HG03175 (cell line): ENCODE data around the gene BAK1.

ENCODE experiments used
- ATAC-seq: cut with Tn5 transposase; IDR thresholded peaks from one replicate; pipeline ENCODE4 v1.9.1; 2021; ENCODE audit warnings: mild to moderate bottlenecking, moderate library complexity; ENCODE audit not compliant: unreplicated experiment

BAK1 gene

DNA sequence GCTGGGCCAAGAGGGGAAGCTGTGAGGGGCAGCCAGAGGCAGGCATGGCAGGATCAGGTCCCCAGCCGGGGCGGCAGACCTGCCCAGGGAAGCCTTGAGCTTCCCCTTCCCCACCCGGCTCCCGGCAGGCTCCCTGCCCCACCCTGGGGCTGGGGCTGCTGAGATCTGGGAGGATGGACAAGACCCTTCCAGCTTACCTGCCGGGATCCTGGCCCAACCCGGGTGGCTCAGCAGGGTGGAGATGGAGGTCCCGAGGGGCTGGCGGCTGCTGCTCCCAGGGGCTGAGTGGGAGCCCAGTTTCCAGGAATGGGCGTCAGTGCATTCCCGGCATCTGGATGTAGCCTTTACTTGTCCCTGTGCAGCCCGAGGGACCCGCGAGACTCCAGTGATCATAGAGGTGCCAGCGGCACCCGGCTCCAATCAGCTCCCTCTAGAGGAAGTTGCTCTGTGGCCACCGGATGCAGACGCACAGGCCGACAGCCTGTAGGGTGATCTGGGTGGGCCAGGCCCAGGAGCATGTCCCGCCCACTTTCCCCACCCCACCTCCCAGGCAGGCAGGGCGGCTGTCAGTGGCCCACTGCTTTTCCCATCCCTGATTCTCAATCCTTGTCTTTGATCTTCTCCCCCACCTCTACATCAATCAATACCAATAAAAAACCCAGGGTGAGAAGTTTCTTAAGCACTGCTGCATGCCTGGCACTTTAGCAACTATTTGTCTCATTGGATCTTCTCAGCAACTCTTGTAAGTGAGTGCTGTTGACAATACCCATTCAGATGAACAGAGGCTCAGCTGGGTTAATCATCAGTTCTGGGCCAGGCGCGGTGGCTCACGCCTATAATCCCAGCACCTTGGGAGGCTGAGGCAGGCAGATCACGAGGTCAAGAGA is at the start of gene BAK1:
Gene BAK1, minus strand, starts transcription at position 449 of the 887 bp plus-strand sequence. CDS start 2,672 bp downstream, outside the sequence.
- peak; percentile 84 for ATAC-seq

- ATAC-seq: no peak
Observed at GRCh38 chr6:33628401-33628964, 48.4 kb upstream of the BAK1 start.

GRCh38 chr6:33627876-33628275 is 47.8 kb upstream of the BAK1 start:
- no peak for ATAC-seq

DNA sequence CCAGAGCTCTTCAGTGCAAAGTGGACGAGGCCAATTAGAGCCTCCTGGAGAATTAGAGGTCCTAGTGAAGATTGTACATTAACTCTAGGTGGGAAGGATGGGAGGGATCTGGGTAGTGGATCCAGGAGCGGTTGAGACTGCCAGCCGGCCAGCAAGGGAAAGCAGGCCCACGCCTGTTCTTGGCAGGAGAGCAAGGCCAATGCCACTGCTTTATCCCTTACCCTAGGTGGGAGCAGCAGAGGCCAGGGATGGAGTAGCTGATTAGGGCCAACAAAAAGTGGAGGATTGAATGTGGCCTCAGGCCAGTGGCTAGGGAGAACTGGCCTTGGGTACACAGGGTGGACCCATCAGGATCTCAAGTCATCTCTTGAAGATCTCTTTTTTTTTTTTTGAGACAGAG is 44.8 kb upstream of the BAK1 start:
- ATAC-seq: no peak

DNA sequence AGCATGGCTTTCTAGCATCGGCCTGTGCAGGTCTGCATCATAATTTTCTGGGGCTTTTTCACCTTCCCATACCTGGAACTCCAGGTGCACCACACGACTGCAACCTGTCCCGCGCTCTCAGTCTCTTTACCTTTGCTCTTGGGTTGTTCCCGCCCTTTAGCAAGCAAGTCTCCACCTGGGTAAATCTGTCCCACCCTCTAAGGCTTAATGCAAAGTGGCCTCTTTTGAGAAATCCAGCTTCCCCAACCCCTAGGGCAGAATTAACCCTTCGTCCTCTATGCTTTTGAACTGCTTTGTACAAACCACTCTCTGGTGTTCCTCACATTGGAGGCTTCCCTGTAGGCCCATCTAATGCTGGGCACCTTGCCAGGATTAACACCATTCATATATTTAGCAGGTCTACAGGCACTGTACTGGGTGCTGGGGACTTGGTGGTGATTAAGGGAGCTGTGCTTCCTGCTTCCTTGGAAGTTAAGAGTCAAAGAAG is 43.9 kb upstream of the BAK1 start:
- no peak for ATAC-seq

DNA sequence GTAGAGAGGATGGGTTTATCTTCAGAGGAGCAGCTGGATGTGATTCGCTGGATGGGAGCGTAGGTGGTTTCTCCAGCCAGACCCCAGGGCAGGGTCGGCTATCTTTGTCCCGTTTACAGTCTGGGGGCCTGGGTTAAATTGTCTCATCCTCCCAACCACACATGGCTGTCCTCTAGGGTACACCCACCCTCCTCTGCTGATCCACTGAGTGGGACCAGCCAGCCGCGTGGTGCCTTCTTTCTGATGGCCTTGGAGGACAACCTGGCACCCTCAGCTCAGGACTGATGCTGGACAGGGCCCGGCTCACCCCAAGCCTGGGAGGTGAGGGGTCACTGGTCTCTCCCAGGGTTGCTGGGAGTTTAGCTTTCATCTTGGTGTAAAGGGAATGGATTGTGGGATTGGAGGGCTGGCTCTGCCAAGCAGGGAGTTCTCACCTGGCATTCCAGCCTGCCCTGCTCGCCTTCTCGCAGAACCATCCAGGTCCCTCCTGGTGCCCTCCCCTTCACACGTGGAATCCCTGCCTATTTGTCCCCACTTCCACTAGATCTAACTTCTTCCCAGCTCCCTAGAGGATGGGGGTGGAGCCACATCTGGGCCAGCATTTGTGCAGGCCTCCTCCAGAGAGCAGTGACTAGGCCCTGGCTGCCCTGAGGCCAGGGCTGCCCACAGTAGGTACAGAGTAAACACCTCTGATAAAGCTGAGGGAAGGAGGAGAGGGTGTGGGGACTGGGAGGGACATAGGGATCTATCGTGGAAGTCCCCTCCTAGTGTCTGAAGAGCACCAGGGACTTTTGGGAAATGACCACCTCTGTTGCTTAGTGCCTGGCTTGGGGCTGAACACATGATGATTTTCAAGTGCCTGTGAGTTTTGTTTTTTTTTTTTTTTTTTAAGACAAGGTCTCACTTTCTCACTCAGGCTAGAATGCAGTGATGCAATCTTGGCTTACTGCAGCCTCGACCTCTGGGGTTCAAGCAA is 42.7 kb upstream of the BAK1 start:
- ATAC-seq: no peak

DNA sequence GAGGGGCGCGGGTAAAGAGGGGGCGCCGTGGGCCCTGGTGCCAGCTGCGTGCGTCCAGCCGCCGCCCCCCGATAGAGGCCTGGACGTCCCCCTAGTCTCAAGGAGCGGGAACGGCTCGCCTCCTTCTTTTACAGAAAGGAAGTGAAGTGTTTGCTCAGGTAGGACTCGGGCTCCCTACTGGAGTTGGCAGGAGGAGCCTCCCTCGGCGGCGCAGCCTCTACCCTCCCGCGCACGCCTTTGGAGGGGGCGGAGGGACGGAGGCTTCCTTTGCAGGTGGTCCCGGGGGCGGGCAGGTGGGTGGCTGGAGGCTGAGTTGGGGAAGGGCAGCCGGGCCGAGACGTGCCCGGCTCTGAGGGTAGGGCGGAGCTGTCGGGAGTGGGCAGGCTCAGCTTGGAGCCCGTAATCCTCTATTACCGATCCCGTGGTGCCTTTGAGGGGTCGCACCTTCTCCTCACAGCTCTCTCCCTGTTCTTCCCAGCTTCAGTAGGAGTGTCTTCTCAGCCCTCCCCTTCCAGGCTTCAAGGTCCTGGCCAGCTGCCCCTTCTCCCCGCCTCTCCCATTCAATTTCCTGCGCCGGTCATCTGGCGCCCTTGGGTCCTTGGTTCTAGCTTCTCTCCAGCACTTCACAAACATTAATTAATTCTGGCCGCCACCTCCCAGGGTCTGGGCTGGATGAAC is 41.8 kb upstream of the BAK1 start:
- ATAC-seq: peak; percentile 24

DNA sequence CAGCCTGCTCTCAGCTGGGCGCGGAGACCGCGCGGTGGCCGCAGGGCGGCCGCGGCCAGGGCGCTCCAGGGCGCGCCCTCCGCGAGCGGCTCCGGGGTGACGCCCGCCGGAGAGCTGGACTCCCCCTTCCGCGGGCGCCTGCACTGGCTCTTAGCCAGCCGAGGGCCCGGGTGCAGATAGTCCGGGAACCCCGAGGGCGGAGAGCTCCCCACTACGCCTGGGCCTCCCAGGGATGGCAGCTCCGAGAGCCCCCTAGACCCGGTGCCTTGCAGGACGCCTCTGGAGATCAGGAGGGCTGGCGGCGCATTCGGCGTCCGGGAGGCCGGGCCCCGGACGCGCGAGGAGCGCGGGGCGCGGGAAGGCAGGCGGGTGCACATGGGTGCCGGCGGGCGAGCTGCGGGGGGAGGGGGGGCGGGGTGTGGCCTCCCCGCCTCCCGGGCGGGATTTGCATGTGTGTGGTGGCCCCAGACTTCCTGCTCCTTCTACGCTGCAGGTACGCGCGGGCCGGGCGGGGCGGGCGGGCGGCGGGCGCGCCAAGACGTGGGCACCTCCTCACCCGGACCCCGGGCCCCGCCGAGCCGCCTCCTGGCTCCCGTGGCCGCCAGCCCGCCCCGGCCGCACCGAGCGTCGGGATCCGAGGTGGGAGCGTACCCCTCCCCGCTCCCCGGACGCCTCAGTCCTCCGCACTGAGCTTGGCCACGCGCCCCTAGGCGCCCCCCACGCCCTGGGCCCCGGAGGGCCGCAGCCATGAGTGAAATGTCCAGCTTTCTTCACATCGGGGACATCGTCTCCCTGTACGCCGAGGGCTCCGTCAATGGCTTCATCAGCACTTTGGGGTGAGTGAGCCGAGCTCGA is 41.0 kb upstream of the BAK1 start, which contains the start of gene ITPR3:
Gene ITPR3, plus strand, starts transcription at position 467 of the 855 bp plus-strand sequence. Its CDS starts 281 bp downstream, at position 748.
- ATAC-seq: peak; percentile 84

DNA sequence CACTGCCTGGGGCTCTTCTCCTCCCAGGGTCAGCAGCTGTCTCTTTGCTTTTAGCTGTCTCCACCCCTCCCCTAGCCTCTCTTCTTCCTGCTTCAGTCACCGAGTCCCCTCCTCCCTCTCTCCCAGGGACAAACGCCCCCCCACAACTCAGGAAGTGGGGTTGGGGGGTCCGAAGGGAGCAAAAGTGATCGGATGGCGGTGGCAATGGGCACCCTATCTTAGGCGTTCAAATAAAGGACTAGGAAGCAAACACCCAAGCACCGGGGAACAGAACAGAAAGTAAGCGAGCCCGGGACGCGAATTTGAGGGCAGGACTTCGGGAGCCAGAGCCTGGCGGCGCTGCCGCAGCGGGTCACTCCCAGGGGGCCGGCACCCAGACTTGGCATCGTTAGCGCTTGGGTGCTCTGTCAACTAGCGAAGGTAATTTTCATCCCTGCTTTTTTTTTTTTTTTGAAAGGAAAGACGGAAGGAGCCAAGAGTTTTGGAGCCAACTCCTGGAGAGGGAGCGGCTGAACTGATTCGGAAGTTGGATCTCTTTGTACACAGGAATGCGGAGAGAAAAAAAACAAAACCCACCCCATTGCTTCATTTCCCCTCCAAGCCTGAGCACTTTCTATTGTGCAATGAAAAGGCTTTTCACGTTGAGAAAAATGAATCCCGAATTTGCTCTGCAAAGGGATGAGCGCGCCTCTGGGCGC is 40.2 kb upstream of the BAK1 start:
- ATAC-seq: no peak

DNA sequence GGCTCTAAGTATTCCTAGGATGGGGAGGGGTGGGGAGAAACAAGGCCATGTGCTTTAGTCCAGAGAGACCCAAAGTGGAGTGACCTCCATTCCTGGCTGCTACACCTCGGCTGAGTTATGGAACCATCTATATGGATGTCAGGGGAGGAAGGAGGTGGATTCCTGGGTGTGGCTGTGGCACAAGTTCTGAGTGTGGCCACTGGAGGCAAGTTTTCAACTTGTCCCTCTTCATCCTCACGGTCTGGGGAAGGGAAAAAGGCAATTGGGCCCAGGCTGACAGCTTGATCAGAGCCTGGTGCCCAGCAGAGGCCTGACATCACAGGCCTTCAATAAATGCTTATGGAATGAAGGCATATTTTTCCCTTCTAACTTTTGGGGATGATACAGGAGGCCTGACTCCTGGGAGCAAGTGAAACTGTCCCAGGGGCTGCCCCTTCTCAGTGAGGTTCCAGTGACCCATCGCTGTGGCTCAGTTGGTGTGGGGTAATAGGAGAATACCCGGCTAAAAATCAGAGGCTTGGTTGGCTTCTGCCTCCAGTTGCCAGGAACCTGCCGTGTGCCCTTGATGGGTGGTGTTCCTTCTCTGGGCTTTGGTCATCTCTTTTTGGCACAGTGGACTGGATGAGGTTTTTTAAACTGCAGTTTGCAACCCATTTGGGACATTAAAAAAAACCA is 39.2 kb upstream of the BAK1 start:
- no peak for ATAC-seq

DNA sequence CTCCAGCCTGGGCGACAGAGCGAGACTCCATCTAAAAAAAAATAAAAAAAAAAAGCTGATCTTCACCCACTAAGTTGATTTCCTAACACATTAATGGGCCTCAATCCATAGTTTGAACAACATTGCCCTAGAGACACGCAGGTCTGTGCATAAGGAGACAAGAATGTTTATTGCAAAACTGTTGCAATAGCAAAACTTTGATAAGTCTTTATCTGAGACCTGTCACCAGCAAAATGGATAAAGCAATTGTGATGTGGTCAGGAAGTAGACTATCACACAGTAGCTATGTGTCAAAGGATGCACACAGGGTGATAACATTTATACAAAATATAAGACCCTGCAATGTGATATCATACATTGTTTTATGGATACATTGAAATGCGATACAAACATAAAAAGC is 36.8 kb upstream of the BAK1 start:
- ATAC-seq: no peak

DNA sequence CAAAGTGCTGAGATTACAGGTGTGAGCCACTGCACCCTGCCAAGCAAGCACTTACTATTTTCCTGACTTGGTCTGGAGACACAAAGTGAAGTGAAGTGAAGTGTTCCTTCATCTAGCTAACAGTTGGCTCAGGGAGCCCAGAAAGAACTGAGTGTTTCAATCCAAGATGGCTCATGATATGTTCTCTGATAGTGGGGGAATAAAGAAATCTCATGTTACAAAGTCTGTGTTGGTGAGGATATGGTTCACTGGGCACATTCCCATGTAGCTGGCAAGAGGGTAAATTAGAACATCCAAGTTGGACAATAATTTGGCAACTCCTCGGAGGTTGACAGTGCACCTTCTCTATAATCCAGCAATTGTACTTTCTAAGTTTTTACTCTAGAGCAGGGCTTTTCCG is 36.0 kb upstream of the BAK1 start:
- no peak for ATAC-seq

GRCh38 chr6:33613795-33614168 is 33.7 kb upstream of the BAK1 start:
- no peak for ATAC-seq

DNA sequence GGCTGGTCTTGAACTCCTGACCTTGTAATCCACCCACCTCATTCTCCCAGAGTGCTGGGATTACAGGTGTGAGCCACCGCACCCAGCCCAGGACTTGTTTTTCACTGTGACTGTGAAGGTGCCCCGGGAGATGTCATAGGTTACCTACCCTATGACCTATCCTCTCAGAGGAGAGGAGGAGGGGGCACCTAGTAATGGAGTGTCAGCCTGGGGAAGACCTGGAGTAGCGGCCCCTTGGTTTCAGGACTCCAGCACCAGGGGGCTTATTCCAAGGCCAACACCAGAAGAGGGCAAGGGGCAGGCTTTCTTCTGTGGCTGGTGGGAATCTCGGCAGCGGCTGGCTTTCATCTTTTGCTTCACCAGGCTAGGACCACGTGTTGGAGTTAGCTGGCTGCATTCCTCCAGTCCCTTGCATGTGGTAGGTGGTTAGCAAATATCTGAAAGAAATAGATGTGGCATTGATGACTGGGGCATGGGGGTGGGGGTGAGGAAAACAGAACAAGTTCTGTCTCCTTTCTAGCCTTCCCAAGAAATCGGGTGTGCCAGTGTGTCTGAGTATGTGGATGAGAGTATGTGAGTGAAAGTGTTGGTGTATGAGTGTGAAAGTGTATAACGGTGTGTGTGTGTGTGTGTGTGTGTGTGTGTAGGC is 33.2 kb upstream of the BAK1 start:
- ATAC-seq: no peak

GRCh38 chr6:33610779-33611732 is 31.0 kb upstream of the BAK1 start:
- no peak for ATAC-seq

- ATAC-seq: no peak
Observed at GRCh38 chr6:33610067-33610466, 30.0 kb upstream of the BAK1 start.

GRCh38 chr6:33609528-33609927 is 29.5 kb upstream of the BAK1 start:
- ATAC-seq: no peak
